SK-N-MC (cell line): ENCODE measurements around the gene UTS2B.
"Not testable (repeated sequence)": the region's sequence is repeated elsewhere in the genome, so short reads cannot be mapped to it uniquely, and the experiment has no call there.

Experiments used
- DNase-seq: peaks from one replicate; pipeline ENCODE4 v3.0.0-alpha.2; 2011; ENCODE audit warnings: low read depth, low spot score
- H3K27ac ChIP-seq: fragments of 200-600 bp; sonication (generic); 2 replicates; pipeline ENCODE4 v1.5.1; 2016; ENCODE audit warnings: mixed run types
- H3K36me3 ChIP-seq: fragments of 200-600 bp; sonication (generic); 2 replicates; pipeline ENCODE4 v1.6.1; 2017; ENCODE audit warnings: antibody characterized with exemption, low read length, mixed read lengths; ENCODE audit not compliant: insufficient read depth
- H3K4me3 ChIP-seq: fragments of 200-600 bp; sonication (generic); 2 replicates; pipeline ENCODE4 v1.5.1; 2016
- H3K9ac ChIP-seq: fragments of 200-600 bp; sonication (generic); 2 replicates; pipeline ENCODE4 v1.8.0; 2017; ENCODE audit warnings: mixed run types, mixed read lengths; ENCODE audit not compliant: insufficient read length
- H3K9me3 ChIP-seq: fragments of 200-600 bp; sonication (generic); 2 replicates; pipeline ENCODE4 v1.6.1; 2017; ENCODE audit warnings: low read depth, mild to moderate bottlenecking, antibody characterized with exemption, low read length, moderate library complexity, mixed read lengths
- EZH2 ChIP-seq: fragments of 200-600 bp; sonication (generic); IDR thresholded peaks from one replicate; pipeline ENCODE4 v1.6.1; 2017; ENCODE audit warnings: antibody characterized with exemption
- FOXP2 ChIP-seq: optimal IDR thresholded peaks from 2 replicates; pipeline ENCODE3; 2011; ENCODE audit warnings: mild to moderate bottlenecking, moderate library complexity; ENCODE audit not compliant: insufficient read depth; ENCODE audit errors: extremely low read length, control extremely low read depth
- POLR2AphosphoS5 ChIP-seq: IDR thresholded peaks from 2 replicates; pipeline ENCODE4 v1.6.1; 2012; ENCODE audit warnings: mild to moderate bottlenecking, low read depth, low read length, borderline replicate concordance

Gene UTS2B

DNA sequence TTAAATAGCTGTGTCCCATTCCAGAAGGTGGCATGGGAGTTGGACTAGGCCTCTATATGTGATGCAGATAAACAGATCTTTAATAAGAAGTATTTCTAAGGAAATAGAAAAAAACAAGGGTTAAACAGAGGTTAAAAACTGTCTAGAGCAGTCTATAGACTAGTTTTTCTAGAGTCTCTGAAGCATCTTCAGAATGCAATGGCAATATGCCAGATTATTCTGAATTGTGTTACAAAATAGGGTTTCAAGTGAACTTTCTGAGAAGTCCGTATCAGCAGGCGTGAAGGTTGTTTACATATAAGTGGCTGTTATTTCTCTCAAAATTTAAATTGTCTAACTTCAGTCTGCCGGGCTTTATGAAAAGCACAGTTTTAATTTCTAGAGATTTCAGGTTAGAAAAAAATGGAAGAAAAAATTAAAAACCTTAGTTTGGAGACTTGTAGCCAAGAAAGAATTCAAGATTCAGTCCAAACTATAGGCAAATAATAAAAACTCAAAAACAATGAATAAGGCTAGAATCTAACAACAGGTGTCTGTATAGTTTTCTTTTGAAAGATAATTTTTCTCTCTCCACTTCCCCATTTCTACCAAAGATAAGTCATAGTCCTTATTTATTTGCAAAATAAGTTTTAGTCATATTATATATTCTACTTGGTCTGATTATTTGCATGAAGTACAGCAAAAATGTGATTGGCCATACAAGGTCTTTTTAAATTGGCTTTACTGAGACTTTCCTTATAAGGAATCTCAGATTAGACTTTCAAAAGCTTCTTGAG, 76.0 kb downstream of the UTS2B start:
- H3K4me3 ChIP-seq, result no peak overlapping the region
- no peaks in the 10 kb centered on the region for H3K36me3 ChIP-seq
- TF ChIP-seq POLR2AphosphoS5 (no peak), FOXP2 (no peak), EZH2 (no peak)
- no peaks in the 10 kb centered on the region for H3K9me3 ChIP-seq
- no peak overlapping the region for H3K27ac ChIP-seq
- no peak for DNase-seq
- H3K9ac ChIP-seq, result no peak overlapping the region

GRCh38 chr3:191253089-191253799, 77.1 kb downstream of the UTS2B start:
- Histone ChIP-seq H3K9me3 (no peaks in the 10 kb centered on the region), H3K9ac (no peak overlapping the region), H3K36me3 (no peaks in the 10 kb centered on the region), H3K27ac (no peak overlapping the region), H3K4me3 (no peak overlapping the region)
- no peak for DNase-seq
- TF ChIP-seq FOXP2, result no peak
- TF ChIP-seq EZH2, result no peak
- TF ChIP-seq POLR2AphosphoS5, result no peak

GRCh38 chr3:191246630-191247029, 83.7 kb downstream of the UTS2B start:
- Histone ChIP-seq H3K9ac (no peak overlapping the region), H3K4me3 (no peak overlapping the region), H3K36me3 (no peaks in the 10 kb centered on the region), H3K27ac (no peak overlapping the region), H3K9me3 (no peaks in the 10 kb centered on the region)
- TF ChIP-seq EZH2, result no peak
- TF ChIP-seq POLR2AphosphoS5, result no peak
- TF ChIP-seq FOXP2, result no peak
- no peak for DNase-seq

DNA sequence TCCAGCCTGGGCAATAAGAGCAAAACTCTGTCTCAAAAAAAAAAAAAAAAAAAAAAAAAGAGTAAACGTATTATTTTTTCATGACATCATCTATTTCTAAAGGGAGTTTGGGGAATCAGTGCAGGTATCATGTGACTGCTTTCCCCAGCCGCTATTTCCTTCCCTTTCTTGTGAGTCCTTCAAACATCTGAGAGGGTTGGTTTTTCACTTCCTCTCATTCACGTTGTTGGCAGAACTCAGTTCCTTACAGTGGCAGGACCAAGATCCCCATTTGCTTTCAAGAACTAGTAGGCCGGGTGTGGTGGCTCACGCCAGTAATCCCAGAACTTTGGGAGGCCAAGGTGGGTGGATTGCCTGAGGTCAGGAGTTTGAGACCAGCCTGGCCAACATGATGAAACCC, 84.3 kb downstream of the UTS2B start:
- not testable (repeated sequence) for H3K9me3 ChIP-seq, H3K27ac ChIP-seq, H3K9ac ChIP-seq, H3K36me3 ChIP-seq, DNase-seq, H3K4me3 ChIP-seq

DNA sequence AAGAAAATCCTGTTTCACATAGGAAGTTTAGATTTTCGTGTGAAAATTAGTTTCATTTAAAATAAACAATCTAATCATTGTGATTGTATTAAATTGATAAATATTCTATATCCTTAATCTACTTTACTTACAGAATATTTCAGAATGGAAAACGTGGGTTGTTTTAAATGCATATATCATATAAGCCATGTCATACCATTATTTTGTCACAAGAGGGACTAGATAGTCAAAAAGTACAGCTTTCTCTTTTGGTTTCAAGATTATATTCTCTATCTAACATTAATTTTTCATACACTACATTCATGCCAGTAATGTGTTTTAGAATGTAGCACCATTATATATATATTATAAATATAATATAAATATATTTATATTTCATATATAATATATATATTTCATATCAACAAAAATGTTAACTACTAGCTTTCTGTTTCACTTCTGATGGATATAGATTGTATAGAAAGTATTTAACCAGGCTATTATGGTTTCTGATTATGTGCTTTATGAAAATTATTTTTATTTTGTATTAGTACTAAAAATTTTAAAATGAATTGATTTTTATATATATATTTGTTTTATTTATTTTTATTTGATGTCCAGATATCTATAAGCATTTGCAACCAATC, 86.0 kb downstream of the UTS2B start:
- DNase-seq, result peak; percentile 32
- no peaks in the 10 kb centered on the region for H3K36me3 ChIP-seq
- TF ChIP-seq FOXP2 (no peak), EZH2 (no peak), POLR2AphosphoS5 (no peak)

DNA sequence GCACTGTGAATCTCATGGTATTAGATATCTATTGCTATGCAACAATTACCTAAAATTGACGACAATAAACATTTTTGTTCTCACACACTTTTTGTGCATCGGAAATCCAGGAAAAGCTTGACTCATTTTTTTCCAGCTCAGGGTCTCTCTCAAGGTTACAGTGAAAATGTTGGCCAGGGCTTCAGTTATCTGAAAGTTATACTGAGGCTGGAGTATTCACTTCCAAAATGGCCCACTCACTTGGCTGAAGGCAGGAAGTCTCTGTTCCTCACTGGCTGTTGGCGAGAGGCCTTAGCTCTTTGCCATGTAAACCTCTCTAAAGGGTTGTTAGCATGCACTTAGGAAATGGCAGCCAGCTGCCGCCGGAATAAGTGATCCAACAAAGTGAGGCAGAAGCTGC, 89.8 kb downstream of the UTS2B start:
- no peak for DNase-seq
- TF ChIP-seq FOXP2 (no peak), POLR2AphosphoS5 (no peak), EZH2 (no peak)
- Histone ChIP-seq H3K36me3 (no peaks in the 10 kb centered on the region), H3K4me3 (no peak overlapping the region), H3K9ac (no peak overlapping the region), H3K27ac (no peak overlapping the region), H3K9me3 (no peaks in the 10 kb centered on the region)

More for the DNA sequence above, 86.0 kb downstream of the UTS2B start:
- H3K4me3 ChIP-seq, result no peak overlapping the region
- H3K9ac ChIP-seq, result no peak overlapping the region
- H3K27ac ChIP-seq, result no peak overlapping the region
- no peaks in the 10 kb centered on the region for H3K9me3 ChIP-seq

DNA sequence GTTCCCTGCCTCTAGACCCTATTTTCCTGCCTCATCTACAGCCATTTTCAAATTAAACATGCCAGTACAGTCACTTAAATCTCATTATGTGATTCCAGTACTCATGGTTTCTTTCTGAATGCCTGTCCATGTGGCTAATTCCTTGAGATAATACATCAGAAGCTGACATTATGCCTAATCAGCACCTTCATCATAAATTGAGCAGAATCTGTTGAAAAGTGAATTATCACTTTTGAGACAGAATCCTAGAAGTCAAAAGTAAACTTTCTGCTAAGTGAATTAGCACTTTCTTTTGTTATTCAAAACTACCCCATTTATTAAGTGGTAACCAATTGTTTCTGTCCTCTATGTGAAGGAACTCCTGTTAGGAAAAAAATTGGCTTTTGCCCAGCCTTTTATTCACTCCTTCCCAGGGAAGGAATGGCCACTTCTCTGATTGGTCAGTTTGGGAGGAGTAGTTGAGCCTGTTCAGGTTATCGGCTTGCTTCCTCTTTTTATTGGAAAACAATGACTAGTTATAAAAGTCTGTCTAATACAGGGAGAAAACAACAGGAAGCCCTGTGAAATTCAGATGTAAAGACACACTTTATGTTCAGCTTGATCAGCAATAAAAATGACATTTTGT, 90.8 kb downstream of the UTS2B start:
- TF ChIP-seq EZH2 (no peak), FOXP2 (no peak), POLR2AphosphoS5 (no peak)

DNA sequence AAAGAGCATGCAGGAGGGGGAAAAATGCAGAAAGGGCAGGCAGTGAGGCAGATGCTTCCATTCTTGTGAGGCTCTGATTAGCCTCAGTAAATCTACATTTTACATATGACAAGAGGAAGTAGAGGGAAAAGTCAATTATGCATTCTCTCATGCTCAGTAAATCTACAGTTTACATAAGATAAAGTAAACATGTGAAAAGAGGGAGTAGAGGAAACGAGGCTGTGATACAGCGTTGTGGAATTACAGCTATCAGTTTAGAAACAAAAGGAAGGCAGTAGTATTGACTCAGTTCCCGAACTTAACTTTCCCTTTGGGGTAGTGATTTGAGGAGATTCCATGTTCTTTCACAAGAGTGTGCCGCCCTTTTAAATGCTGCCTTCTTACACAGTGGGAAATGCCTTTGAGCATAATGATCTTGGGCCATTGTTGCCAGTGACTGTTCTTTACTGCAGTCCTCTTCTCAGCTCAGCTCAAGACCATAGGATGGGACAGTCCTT, 92.0 kb downstream of the UTS2B start:
- H3K27ac ChIP-seq, result no peak overlapping the region
- TF ChIP-seq FOXP2 (no peak), POLR2AphosphoS5 (no peak), EZH2 (no peak)
- no peak overlapping the region for H3K4me3 ChIP-seq
- no peaks in the 10 kb centered on the region for H3K36me3 ChIP-seq
- no peaks in the 10 kb centered on the region for H3K9me3 ChIP-seq
- H3K9ac ChIP-seq, result no peak overlapping the region
- no peak for DNase-seq

More for the DNA sequence above, 90.8 kb downstream of the UTS2B start:
- H3K36me3 ChIP-seq, result no peaks in the 10 kb centered on the region
- H3K9me3 ChIP-seq, result no peaks in the 10 kb centered on the region
- DNase-seq, result no peak
- H3K4me3 ChIP-seq, result no peak overlapping the region
- no peak overlapping the region for H3K27ac ChIP-seq
- no peak overlapping the region for H3K9ac ChIP-seq
